Non-pigmented ciliary epithelial cell (primary cell): Measurements from ENCODE around the gene KCNK3.

Experiments used
- DNase-seq: peaks from one replicate; pipeline ENCODE4 v3.0.0-alpha.2; 2010; ENCODE audit warnings: low read depth

The KCNK3 gene

GRCh38 chr2:26712486-26713465, 20.3 kb downstream of the KCNK3 start:
- no peak for DNase-seq

DNA sequence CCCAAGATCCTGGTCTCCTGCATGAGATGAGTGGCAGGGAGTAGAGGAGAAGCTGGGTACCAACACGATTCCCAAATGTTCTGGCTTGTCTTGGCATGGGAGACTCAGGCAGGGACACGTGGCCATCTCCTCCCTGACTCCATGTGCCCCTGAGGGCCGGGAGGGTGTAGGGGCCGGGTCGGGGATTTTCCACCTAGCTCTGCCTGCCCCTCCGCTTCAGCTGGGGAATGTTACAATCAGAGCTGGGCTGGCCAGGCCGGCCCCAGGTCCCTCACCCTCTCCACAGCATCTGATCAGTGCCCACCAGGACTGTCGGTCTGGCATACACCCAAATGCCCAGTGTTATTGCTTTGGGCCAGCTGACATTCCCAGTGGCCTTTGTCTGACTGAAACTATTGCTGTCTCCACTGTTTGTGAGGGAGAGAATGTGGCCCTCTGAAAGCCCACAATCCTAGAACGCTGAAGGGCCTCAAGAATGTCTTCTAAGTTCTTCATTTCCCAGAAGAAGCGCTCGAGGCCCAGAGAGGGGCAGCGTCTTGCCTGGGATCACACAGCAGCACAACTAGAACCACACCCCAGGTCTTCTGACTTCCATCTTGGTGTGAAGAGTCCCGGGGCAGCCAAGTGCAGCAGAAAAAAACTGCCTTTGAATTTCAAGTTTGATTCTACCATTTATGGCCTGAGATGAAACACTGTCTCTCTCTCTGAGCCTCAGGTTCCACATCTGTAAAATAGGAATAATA, 23.2 kb downstream of the KCNK3 start:
- no peak for DNase-seq

GRCh38 chr2:26716340-26716739, 23.8 kb downstream of the KCNK3 start:
- DNase-seq: no peak

GRCh38 chr2:26716769-26717168, 24.2 kb downstream of the KCNK3 start:
- no peak for DNase-seq

GRCh38 chr2:26717362-26717761, 24.8 kb downstream of the KCNK3 start:
- no peak for DNase-seq

GRCh38 chr2:26718949-26719686, 26.6 kb downstream of the KCNK3 start:
- no peak for DNase-seq

DNA sequence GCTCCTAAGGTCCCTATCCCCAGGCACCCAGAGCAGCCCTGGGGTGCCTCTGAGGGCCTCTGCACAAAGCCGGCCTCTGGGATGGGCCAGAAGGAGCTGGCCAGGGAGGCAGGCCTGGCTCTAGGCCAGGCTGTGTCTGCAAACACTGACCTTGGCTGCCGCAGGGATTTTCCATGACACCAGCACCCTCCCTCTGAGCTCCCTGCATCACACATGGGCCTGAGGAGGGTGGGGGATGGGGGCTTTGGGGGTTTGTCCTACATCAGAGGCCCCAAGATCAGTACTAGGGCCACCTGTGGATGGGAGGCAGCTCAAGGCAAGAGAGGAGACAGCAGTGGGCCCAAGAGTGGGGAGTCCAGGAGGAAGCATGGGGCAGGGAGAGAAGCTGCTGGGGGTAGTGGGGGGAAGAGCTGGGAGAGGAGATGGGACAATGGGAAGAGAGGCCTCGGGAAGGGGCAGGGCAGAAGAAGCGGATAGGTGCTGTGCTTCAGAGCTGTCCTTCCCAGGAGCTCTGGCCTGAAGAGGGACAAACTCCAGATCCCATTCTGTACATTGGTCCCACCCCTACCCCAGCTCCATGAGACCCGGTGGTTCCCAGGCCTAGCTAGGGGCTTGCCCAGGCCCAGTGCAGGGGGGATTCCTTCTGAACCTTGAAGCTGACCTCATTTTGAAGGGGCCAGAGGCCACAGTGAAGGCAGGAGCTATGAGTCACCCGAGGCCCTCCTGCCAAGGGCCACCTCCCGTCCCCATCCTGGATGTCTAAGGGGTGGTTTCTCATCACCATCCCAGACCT, 28.0 kb downstream of the KCNK3 start:
- DNase-seq: peak; percentile 22

GRCh38 chr2:26721115-26722032, 28.9 kb downstream of the KCNK3 start:
- DNase-seq: no peak

- no peak for DNase-seq
Observed at GRCh38 chr2:26722328-26722727, 29.8 kb downstream of the KCNK3 start.

GRCh38 chr2:26722911-26723310, 30.4 kb downstream of the KCNK3 start:
- DNase-seq: no peak

- no peak for DNase-seq
Observed at GRCh38 chr2:26723475-26723874, 31.0 kb downstream of the KCNK3 start.

DNA sequence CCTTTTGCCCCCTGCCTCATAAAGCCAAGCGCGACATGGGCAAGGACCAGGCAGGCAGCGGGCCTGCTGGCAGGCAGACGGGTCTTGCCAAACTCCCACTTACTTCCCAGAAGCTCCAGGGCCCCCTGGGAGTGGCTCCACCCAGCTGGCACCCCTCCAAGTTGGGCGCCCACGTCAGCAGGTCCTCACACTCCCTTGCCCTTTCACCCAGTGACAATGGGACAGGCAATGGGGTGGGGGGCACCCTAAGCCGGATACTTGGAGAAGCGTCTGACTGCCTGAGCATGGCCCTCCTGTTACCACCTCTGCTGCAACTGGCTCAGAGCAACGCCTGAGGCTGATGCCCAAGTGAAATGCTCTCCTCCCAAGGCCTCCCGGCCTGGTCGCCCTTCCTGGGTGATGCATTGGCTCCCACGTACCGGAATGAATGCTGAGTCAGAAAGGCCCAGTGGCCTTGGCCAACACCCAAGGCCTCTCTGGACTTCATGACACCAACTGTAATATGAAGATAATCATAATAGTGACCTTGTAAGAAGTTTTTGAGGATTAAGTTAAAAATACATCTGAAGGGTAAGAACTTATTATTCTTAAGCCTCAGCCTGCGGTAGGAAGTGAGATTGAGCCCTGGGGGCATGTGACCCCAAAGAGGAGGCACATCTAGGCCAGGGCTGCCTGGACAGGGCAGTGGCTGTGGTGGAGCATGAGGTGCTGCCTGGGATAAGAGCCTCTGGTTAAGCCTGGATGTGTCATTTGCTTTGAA, 31.6 kb downstream of the KCNK3 start:
- DNase-seq: peak; percentile 42

DNA sequence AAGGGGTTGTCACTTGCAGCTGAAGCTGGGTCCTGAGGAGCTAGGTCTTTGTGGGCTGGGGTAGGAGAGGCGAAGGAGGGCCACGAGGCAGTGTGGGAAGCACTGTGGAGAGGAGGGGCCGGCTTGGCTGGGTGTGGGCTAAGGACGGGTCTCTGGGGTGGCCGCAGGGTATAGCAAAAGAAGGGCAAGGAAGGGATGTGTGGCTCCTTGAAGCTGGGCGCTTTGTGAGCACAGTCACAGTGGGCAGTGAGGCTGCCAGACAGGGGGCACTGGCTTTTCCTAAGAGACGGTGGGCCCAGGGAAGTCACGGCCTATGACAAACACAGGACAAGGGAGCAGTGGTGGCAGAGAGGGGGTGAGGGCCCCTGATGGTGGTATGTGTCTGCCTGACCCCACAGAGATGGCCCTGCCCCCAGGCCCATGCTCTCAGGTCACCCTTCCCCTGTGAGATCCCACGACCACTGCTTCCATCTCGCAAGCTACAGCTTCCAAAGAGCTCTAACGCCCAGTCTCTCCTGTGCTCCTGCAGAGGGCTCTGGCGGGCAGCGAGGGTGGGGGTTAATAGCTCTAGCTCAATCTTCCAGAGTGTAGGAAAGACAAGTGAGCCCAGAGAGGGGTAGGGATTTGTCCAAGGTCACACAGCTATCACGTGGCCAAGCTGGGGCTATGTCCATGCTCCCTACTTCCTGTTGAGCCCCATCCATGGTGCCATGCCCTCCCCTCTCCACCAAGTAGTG, 32.4 kb downstream of the KCNK3 start:
- no peak for DNase-seq

DNA sequence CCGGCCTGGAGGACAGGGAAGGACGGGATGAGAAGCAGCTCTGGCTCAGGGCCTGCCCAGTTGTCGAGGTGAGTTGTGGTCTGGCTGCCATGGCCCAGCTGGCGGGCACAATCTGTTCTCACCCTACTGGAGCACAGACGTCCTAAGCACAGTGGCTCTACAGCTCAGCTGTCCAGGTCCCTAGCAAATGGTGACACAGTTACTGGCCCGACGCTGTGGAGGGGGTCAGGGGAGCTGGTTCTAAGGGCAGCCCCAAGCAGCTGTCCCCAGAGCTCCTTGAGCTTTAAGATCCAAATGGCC, 32.9 kb downstream of the KCNK3 start:
- DNase-seq: no peak

- no peak for DNase-seq
Observed at GRCh38 chr2:26726228-26726627, 33.7 kb downstream of the KCNK3 start.

DNA sequence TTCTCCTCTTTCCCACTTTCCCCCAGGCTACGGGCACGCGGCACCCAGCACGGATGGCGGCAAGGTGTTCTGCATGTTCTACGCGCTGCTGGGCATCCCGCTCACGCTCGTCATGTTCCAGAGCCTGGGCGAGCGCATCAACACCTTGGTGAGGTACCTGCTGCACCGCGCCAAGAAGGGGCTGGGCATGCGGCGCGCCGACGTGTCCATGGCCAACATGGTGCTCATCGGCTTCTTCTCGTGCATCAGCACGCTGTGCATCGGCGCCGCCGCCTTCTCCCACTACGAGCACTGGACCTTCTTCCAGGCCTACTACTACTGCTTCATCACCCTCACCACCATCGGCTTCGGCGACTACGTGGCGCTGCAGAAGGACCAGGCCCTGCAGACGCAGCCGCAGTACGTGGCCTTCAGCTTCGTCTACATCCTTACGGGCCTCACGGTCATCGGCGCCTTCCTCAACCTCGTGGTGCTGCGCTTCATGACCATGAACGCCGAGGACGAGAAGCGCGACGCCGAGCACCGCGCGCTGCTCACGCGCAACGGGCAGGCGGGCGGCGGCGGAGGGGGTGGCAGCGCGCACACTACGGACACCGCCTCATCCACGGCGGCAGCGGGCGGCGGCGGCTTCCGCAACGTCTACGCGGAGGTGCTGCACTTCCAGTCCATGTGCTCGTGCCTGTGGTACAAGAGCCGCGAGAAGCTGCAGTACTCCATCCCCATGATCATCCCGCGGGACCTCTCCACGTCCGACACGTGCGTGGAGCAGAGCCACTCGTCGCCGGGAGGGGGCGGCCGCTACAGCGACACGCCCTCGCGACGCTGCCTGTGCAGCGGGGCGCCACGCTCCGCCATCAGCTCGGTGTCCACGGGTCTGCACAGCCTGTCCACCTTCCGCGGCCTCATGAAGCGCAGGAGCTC, 35.4 kb downstream of the KCNK3 start:
- DNase-seq: no peak

GRCh38 chr2:26729311-26729710, 36.8 kb downstream of the KCNK3 start:
- no peak for DNase-seq
